HFF-Myc (cell line): ENCODE results near the gene BST1.

Experiments used
- DNase-seq: peaks from one replicate; pipeline ENCODE4 v3.0.0-alpha.2; 2011; ENCODE audit warnings: low read depth; ENCODE audit errors: extremely low read depth
- H3K4me3 ChIP-seq: replicated peaks from 2 replicates; pipeline ENCODE4 v1.5.1; 2011; ENCODE audit warnings: low read depth, mild to moderate bottlenecking, control low read depth, low read length
- TF ChIP-seq, protein P1 (sequence below): IDR thresholded peaks from 2 replicates; pipeline ENCODE4 v1.5.1; 2012; ENCODE audit warnings: mild to moderate bottlenecking, low read depth, low read length, control low read depth; ENCODE audit errors: missing control alignments

BST1 gene

DNA sequence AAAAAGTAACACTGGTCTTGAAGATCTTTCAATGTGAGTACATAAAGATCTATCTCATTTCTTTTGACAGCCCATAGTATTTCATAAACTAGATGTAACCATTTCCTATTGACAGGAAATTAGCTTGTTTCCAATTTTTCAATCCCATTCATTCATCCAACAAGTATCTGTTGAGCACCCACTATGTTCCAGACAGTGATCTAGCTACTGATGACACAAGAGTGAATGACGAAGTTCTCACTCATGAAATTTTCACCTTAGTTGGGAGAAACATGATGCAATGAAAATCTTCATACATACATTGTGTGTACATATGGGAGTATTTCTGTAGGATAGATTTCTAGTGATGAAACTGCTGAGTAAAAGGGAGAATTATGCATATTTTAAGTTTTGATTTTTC is 76.9 kb downstream of the BST1 start:
- H3K4me3 ChIP-seq = no peak overlapping the region

DNA sequence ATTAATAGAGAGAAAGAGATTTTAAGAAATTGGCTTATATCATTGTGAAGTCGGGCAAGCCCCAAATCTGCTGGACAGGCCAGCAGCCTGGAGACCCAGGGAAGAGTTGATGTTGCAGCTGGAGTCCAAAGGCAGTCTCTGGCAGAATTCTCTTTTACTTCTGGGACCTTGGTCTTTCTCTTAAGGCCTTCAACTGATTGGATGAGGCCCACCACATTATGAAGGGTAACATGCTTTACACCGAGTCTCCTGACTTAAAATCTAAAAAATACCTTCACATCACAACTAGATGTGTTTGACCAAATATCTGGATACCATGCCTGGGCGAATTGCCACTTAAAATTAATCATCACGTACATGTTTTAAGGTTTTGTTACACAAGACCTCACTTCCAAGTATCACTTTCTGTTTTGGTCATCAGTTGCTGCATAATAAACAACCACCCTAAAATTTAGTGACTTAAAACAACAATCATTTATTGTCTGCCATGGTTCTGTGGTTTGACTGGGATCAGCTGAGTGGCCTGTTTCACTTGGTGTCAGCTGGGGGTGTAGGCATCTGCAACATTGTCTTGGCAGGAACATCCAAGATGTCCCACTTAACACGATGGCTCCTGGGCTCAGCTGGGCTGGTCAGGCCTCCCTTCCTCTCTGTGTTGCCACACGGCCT is 78.7 kb downstream of the BST1 start:
- no peak overlapping the region for H3K4me3 ChIP-seq
- TF ChIP-seq, protein P1, sequence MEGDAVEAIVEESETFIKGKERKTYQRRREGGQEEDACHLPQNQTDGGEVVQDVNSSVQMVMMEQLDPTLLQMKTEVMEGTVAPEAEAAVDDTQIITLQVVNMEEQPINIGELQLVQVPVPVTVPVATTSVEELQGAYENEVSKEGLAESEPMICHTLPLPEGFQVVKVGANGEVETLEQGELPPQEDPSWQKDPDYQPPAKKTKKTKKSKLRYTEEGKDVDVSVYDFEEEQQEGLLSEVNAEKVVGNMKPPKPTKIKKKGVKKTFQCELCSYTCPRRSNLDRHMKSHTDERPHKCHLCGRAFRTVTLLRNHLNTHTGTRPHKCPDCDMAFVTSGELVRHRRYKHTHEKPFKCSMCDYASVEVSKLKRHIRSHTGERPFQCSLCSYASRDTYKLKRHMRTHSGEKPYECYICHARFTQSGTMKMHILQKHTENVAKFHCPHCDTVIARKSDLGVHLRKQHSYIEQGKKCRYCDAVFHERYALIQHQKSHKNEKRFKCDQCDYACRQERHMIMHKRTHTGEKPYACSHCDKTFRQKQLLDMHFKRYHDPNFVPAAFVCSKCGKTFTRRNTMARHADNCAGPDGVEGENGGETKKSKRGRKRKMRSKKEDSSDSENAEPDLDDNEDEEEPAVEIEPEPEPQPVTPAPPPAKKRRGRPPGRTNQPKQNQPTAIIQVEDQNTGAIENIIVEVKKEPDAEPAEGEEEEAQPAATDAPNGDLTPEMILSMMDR = no peak

More for the DNA sequence above, 76.9 kb downstream of the BST1 start:
- TF ChIP-seq, protein P1 = no peak
- DNase-seq = no peak

More for the DNA sequence above, 78.7 kb downstream of the BST1 start:
- no peak for DNase-seq
